Muscle layer of duodenum (tissue), 2 donors: ENCODE results near the gene MLIP.
A peak's percentile ranks its signal among the peaks of the same experiment; 100 is the strongest.
"Not testable (repeated sequence)": the region's sequence is repeated elsewhere in the genome, so short reads cannot be mapped to it uniquely, and the experiment has no call there.

ENCODE experiments used
- H3K27ac ChIP-seq: one replicate; pipeline ENCODE4 v1.7.0; 2013; ENCODE audit warnings: mild to moderate bottlenecking, low read length
- H3K27me3 ChIP-seq: one replicate; pipeline ENCODE4 v1.7.0; 2013; ENCODE audit warnings: low read depth, mild to moderate bottlenecking, control low read depth, low read length
- H3K36me3 ChIP-seq, 2 donors: one replicate each; pipeline ENCODE4 v1.7.0; 2013; ENCODE audit warnings: low read length in 2 of 2, control low read depth in 1 of 2, mild to moderate bottlenecking in 1 of 2; ENCODE audit not compliant: insufficient read depth in 2 of 2, control insufficient read depth in 1 of 2
- H3K4me1 ChIP-seq, 2 donors: one replicate each; pipeline ENCODE4 v1.7.0; 2013; ENCODE audit warnings: low read length in 2 of 2, mild to moderate bottlenecking in 2 of 2, control low read depth in 1 of 2, moderate library complexity in 1 of 2; ENCODE audit not compliant: insufficient read depth in 2 of 2, control insufficient read depth in 1 of 2
- H3K4me3 ChIP-seq, 2 donors: one replicate each; pipeline ENCODE4 v1.7.0; 2013; ENCODE audit warnings: low read length in 2 of 2, low read depth in 1 of 2, mild to moderate bottlenecking in 1 of 2
- H3K9me3 ChIP-seq, 2 donors: one replicate each; pipeline ENCODE4 v1.7.0; 2013; ENCODE audit warnings: low read length in 2 of 2, control low read depth in 1 of 2, mild to moderate bottlenecking in 1 of 2; ENCODE audit not compliant: control insufficient read depth in 1 of 2
- donor health status: healthy.

MLIP gene

GRCh38 chr6:54081499-54081898 is 29.7 kb upstream of the MLIP start:
- H3K4me1 ChIP-seq, H3K27me3 ChIP-seq, H3K4me3 ChIP-seq, H3K27ac ChIP-seq, H3K36me3 ChIP-seq, H3K9me3 ChIP-seq: not testable (repeated sequence)

DNA sequence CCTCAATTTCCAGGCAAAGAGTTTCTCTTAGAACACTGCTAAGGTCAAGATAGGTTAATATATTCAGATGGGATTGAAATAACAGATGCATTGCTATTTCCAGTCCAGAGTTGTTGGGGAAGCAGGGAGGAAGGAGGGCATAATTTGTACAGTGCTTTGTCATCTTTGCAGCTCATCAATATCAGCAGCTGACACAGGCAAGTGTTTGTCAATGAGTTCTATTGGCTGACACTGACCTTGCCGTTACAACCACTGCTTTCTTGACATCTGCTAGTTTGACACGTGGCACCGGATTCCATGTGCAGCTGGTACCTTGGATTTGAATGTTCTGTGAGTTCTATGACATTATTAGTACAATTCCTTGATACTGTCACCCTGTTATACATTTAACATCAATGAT is 28.0 kb upstream of the MLIP start:
- H3K27me3 ChIP-seq: no peaks in the 10 kb centered on the region
- no peaks in the 10 kb centered on the region for H3K9me3 ChIP-seq
- H3K4me3 ChIP-seq: no peak overlapping the region
- H3K27ac ChIP-seq: no peak overlapping the region
- peaks cover 0 to 5% of the 10 kb centered on the region in 2 donors for H3K4me1 ChIP-seq
- no peaks in the 10 kb centered on the region for H3K36me3 ChIP-seq

DNA sequence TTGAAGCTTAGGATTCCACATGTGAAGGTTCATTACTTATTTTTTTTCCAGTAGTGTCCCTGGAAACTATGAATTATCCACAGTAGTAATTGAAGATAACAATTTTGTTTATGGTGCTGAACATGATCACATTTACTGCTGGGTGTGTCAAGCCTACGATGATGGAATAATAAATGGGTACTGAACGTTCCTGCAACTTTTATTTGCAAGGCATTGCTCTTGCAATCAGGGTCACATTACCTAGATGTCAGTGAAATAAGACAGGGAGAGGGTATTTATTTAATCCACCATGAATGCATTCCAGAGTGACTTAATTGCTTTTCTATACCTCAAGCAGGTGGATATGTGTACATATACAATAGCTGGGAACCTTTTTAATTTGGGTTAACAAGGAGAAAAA is 27.0 kb upstream of the MLIP start:
- Histone ChIP-seq H3K27ac (no peak overlapping the region), H3K4me3 (no peak overlapping the region), H3K9me3 (no peaks in the 10 kb centered on the region)

DNA sequence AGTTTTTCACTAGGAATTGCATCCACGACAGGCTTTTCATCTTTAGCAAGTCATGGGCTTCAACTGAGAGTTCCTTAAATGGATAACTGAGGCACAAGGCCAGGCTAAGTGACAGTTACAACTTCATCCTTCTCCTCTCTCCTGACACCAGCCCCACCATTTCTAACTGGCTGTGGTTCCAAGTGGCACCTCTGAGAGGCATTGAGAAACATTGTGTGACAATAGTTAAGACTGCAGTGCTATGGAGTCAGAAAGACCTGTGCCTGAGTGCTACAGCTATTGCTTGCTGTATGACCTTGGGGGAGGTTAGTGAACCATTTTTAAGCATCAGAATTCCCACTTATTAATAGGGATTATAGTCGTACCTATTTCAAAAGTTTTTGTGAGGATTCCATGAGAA is 26.2 kb upstream of the MLIP start:
- Histone ChIP-seq H3K4me3 (no peak overlapping the region), H3K9me3 (no peaks in the 10 kb centered on the region), H3K27ac (peak overlapping the region; percentile 11), H3K4me1 (peaks cover 0 to 5% of the 10 kb centered on the region in 2 donors), H3K36me3 (no peaks in the 10 kb centered on the region), H3K27me3 (no peaks in the 10 kb centered on the region)

More for the DNA sequence above, 27.0 kb upstream of the MLIP start:
- H3K27me3 ChIP-seq: no peaks in the 10 kb centered on the region
- peaks cover 0 to 5% of the 10 kb centered on the region in 2 donors for H3K4me1 ChIP-seq
- no peaks in the 10 kb centered on the region for H3K36me3 ChIP-seq

DNA sequence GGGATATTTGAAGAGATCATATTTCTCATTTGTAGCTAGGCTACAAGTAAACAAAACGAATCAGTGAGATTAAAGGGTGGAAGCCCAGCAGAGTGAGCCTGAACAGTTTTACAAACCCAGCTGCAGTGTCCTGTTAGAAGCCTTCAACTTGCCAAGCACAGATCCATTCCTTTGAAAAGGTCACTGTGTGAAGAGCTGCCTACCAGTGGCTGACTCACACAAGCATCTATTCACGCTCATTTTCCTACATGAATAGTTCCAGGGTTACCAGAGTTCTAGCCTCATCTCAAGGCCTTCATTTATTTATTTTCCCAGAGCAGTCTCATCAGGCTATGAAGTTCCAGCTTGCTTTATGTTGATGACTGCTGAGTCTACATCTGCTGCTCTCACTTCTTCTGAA is 25.7 kb upstream of the MLIP start:
- Histone ChIP-seq H3K36me3 (no peaks in the 10 kb centered on the region), H3K4me3 (no peak overlapping the region), H3K27ac (peak overlapping the region; percentile 40), H3K9me3 (no peaks in the 10 kb centered on the region), H3K4me1 (peaks cover 0 to 5% of the 10 kb centered on the region in 2 donors), H3K27me3 (no peaks in the 10 kb centered on the region)

DNA sequence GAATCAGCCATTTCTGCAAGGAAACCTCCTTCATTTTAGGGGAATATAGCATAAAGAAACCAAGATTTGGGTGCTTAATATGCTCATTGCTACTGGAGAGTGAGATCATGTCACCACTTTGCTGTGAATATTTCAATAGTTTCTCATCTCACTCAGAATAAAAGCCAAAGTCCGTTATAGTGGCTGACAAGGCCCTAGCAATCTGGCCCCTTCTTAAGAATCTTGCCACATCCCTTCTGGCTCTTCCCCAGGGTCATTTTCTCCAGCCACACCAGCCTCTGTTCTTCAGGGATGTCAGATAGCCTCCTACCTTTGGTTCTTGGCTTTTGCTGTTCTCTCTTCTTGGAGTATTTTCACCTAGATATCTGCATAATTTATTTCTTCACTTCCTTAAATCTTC is 24.8 kb upstream of the MLIP start:
- Histone ChIP-seq H3K36me3 (no peaks in the 10 kb centered on the region), H3K27me3 (no peaks in the 10 kb centered on the region), H3K27ac (peak overlapping the region; percentile 40), H3K9me3 (no peaks in the 10 kb centered on the region), H3K4me3 (no peak overlapping the region), H3K4me1 (peaks cover 0 to 5% of the 10 kb centered on the region in 2 donors)

DNA sequence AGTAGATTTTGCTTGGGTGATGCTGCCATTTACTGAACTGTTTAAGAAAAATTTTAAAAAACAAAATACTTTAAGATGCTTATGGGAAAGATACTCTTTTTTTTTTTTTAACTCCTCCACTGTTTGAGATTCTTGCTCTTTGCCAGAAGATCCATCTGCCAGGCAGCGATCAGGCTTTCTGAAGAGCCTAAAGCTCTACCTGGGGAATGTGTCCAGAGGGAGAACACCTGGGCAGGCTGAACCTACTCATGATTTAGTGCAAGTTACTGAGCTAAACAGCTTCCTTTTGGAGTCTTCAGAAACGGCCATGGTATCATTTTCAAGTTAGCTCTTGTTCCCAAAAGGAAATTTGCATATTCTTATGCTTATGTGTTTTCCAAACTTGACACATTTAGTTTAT is 23.5 kb upstream of the MLIP start:
- peaks cover 0 to 5% of the 10 kb centered on the region in 2 donors for H3K4me1 ChIP-seq
- no peaks in the 10 kb centered on the region for H3K9me3 ChIP-seq
- H3K36me3 ChIP-seq: no peaks in the 10 kb centered on the region
- no peak overlapping the region for H3K4me3 ChIP-seq
- H3K27ac ChIP-seq: no peak overlapping the region
- H3K27me3 ChIP-seq: no peaks in the 10 kb centered on the region

GRCh38 chr6:54093326-54093948 is 17.8 kb upstream of the MLIP start:
- H3K4me3 ChIP-seq: no peak overlapping the region
- H3K27ac ChIP-seq: no peak overlapping the region
- no peaks in the 10 kb centered on the region for H3K4me1 ChIP-seq
- H3K36me3 ChIP-seq: no peaks in the 10 kb centered on the region
- peaks cover 0 to 5% of the 10 kb centered on the region in 2 donors for H3K9me3 ChIP-seq
- no peaks in the 10 kb centered on the region for H3K27me3 ChIP-seq

DNA sequence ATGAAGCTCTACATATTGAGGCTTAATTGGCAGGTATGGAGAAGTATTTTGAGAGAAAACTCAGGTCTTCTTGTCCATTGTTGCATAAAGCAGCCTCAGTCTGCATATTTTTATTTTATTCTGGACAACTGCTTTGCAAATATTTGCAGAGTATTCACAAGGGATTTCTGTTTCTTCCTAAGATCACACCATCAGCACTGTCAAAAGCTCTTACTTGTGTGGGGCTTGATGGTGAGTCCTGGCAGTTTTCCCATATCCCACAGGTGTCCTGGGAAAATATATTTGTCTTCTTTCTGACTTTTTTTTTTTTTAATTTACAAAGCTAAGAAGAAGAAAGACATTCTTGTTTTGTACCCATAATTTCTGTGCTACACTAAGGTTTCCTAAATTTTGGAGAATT is 16.9 kb upstream of the MLIP start:
- H3K27me3 ChIP-seq: no peaks in the 10 kb centered on the region
- H3K27ac ChIP-seq: no peak overlapping the region
- peaks cover 0 to 5% of the 10 kb centered on the region in 2 donors for H3K9me3 ChIP-seq
- no peaks in the 10 kb centered on the region for H3K4me1 ChIP-seq
- no peaks in the 10 kb centered on the region for H3K36me3 ChIP-seq
- H3K4me3 ChIP-seq: no peak overlapping the region

- H3K4me1 ChIP-seq: no peaks in the 10 kb centered on the region
- H3K27ac ChIP-seq: no peak overlapping the region
- H3K9me3 ChIP-seq: peaks cover 0 to 5% of the 10 kb centered on the region in 2 donors
- H3K36me3 ChIP-seq: no peaks in the 10 kb centered on the region
- no peaks in the 10 kb centered on the region for H3K27me3 ChIP-seq
- H3K4me3 ChIP-seq: no peak overlapping the region
Measured at GRCh38 chr6:54094786-54095185, 16.5 kb upstream of the MLIP start.

- Histone ChIP-seq H3K36me3 (no peaks in the 10 kb centered on the region), H3K27me3 (no peaks in the 10 kb centered on the region), H3K27ac (no peak overlapping the region), H3K9me3 (peaks cover 0 to 5% of the 10 kb centered on the region in 2 donors), H3K4me3 (no peak overlapping the region), H3K4me1 (no peaks in the 10 kb centered on the region)
Measured at GRCh38 chr6:54095723-54096122, 15.5 kb upstream of the MLIP start.

DNA sequence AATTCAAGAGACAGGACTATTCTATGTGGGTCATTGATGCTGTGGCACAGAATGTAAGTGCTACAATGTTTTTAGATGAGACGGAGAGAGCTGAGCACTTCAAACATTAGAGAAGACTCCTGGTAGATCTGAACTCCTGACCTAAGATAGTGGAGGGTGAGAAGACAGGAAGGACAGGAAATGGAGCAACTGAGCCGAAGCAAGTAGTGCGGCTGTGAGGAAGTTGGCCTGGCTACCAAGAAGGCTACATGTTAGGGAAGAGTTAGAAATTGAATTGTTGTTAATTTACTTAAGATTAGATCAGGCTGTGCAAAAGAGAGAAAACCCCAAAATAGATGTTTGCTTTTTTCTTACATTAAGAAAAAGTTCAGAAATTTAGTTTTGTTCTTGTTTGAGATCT is 14.4 kb upstream of the MLIP start:
- no peak overlapping the region for H3K27ac ChIP-seq
- no peaks in the 10 kb centered on the region for H3K4me1 ChIP-seq
- peaks cover 0 to 5% of the 10 kb centered on the region in 2 donors for H3K9me3 ChIP-seq
- H3K27me3 ChIP-seq: no peaks in the 10 kb centered on the region
- H3K4me3 ChIP-seq: no peak overlapping the region
- H3K36me3 ChIP-seq: no peaks in the 10 kb centered on the region
